HCT116 (cell line): ENCODE results near the gene DENND5B. TPM values are rescaled to one million over a fixed set of nuclear protein-coding genes. Genes with fewer than 3 reads are reported as not detected.

Experiments
- ATAC-seq: fragments of 200-7000 bp; cut with Tn5 transposase; 2 replicates; pipeline ENCODE4 v1.9.1; 2020; ENCODE audit warnings: mild to moderate bottlenecking, moderate library complexity
- BruUV-seq: library from RNA; stranded (reverse); fragments of 400-500 nt; replicated peaks from 2 replicates; lab custom pipeline; 2021; lab: Mats Ljungman, UMichigan
- CTCF ChIA-PET: fragments of 300-600 bp; sonication (Branson Sonifier 250); formaldehyde crosslinking; loops from one replicate; lab custom pipeline; 2021; ENCODE audit warnings: antibody characterized with exemption; lab: Charles Lee
- POLR2A ChIA-PET: fragments of 300-600, 350-600 bp; sonication (Branson Sonifier 250); formaldehyde crosslinking; loops from one replicate; lab custom pipeline; 2021; ENCODE audit warnings: antibody characterized with exemption; lab: Charles Lee
- RAD21 ChIA-PET, 2 experiments: fragments of 300-600 bp; sonication (Branson Sonifier 250); formaldehyde crosslinking; loops; one replicate each; lab custom pipeline; 2023; ENCODE audit warnings: low total read pairs in 2 of 2; ENCODE audit not compliant: uncharacterized antibody in 2 of 2, unreplicated experiment in 2 of 2, low non-redundant PET in 1 of 2; lab: Charles Lee
- DNase-seq: peaks from one replicate; pipeline ENCODE4 v3.0.0-alpha.2; 2010; ENCODE audit warnings: low read depth, low spot score
- H2AFZ ChIP-seq: fragments of 200-600 bp; shearing (Covaris generic), sonication (generic); 2 replicates; pipeline ENCODE4 v1.6.1; 2017; ENCODE audit warnings: low read depth, mixed run types, mixed read lengths, antibody characterized with exemption, low read length; ENCODE audit not compliant: poor library complexity, severe bottlenecking
- H3K27ac ChIP-seq: 2 replicates; pipeline ENCODE4 v1.5.1; 2012; ENCODE audit warnings: low read depth, low read length
- H3K27me3 ChIP-seq: fragments of 200-600 bp; sonication (generic); 2 replicates; pipeline ENCODE4 v1.6.1; 2016; ENCODE audit warnings: mixed run types, low read length, mixed read lengths; ENCODE audit not compliant: insufficient read depth
- H3K36me3 ChIP-seq, 2 experiments: fragments of 200-500 bp in 1 of 2; fragments of 200-600 bp in 1 of 2; sonication (Bioruptor generic) in 1 of 2; sonication (generic) in 1 of 2; 2 replicates each; pipeline versions ENCODE4 v1.5.1 to v1.6.1; 2014 to 2016; ENCODE audit warnings: low read length in 2 of 2, inconsistent platforms in 1 of 2, mixed read lengths in 1 of 2, mixed run types in 1 of 2; ENCODE audit not compliant: insufficient read depth in 2 of 2, control insufficient read depth in 1 of 2
- H3K4me1 ChIP-seq, 2 experiments: fragments of 200-600 bp in 1 of 2; sonication (generic) in 1 of 2; 2 replicates each; pipeline versions ENCODE4 v1.5.1 to v1.6.1; 2012 to 2017; ENCODE audit warnings: low read length in 2 of 2, inconsistent platforms in 1 of 2, mild to moderate bottlenecking in 1 of 2, mixed read lengths in 1 of 2, mixed run types in 1 of 2, moderate library complexity in 1 of 2; ENCODE audit not compliant: insufficient read depth in 2 of 2, control insufficient read depth in 1 of 2
- H3K4me2 ChIP-seq: fragments of 200-600 bp; sonication (generic); 2 replicates; pipeline ENCODE4 v1.6.1; 2017; ENCODE audit warnings: mixed run types, low read length, mixed read lengths
- H3K4me3 ChIP-seq, 2 experiments: fragments of 200-600 bp in 1 of 2; sonication (generic) in 1 of 2; replicated peaks in 1 of 2; 2 replicates each; pipeline ENCODE4 v1.5.1; 2011 to 2016; ENCODE audit warnings: low read length in 2 of 2, control low read depth in 1 of 2, low read depth in 1 of 2, mild to moderate bottlenecking in 1 of 2, mixed read lengths in 1 of 2, mixed run types in 1 of 2
- H3K79me2 ChIP-seq: fragments of 200-600 bp; sonication (generic); 2 replicates; pipeline ENCODE4 v1.6.1; 2017; ENCODE audit warnings: mild to moderate bottlenecking, mixed run types, low read length, moderate library complexity, mixed read lengths; ENCODE audit not compliant: insufficient read depth
- H3K9ac ChIP-seq: fragments of 200-600 bp; sonication (generic); 2 replicates; pipeline ENCODE4 v1.6.1; 2016; ENCODE audit warnings: low read length, mixed read lengths
- H3K9me2 ChIP-seq: fragments of 200-600 bp; sonication (generic), shearing (Covaris generic); 2 replicates; pipeline ENCODE4 v1.6.1; 2017; ENCODE audit warnings: mixed run types, mild to moderate bottlenecking, moderate library complexity; ENCODE audit not compliant: insufficient read depth
- H3K9me3 ChIP-seq, 2 experiments: fragments of 200-500 bp in 1 of 2; fragments of 200-600 bp in 1 of 2; sonication (Bioruptor generic) in 1 of 2; sonication (generic) in 1 of 2; 2 replicates each; pipeline ENCODE4 v1.6.1; 2014 to 2017; ENCODE audit warnings: low read length in 2 of 2, mixed read lengths in 2 of 2, inconsistent platforms in 1 of 2, low read depth in 1 of 2, mild to moderate bottlenecking in 1 of 2, mixed run types in 1 of 2, moderate library complexity in 1 of 2; ENCODE audit not compliant: control insufficient read depth in 1 of 2, insufficient read depth in 1 of 2
- H4K20me1 ChIP-seq: fragments of 200-600 bp; sonication (generic), shearing (Covaris generic); 2 replicates; pipeline ENCODE4 v1.6.1; 2017; ENCODE audit warnings: mixed run types, mild to moderate bottlenecking, moderate library complexity; ENCODE audit not compliant: insufficient read depth
- CBX3 ChIP-seq: IDR thresholded peaks from 2 replicates; pipeline ENCODE4 v1.6.1; 2012; ENCODE audit warnings: low read depth
- CTCF ChIP-seq, 3 experiments: fragments of 200-600 bp in 1 of 3; sonication (generic) in 1 of 3; IDR thresholded peaks in 2 of 3; conservative IDR thresholded peaks in 1 of 3; 2 replicates each; pipeline ENCODE4 v1.5.1; 2012 to 2017; ENCODE audit warnings: low read depth in 2 of 3, low read length in 2 of 3, antibody characterized with exemption in 1 of 3, borderline replicate concordance in 1 of 3, control low read depth in 1 of 3, mild to moderate bottlenecking in 1 of 3, mixed read lengths in 1 of 3, mixed run types in 1 of 3, moderate library complexity in 1 of 3; ENCODE audit not compliant: insufficient read depth in 1 of 3
- ELF1 ChIP-seq: IDR thresholded peaks from 2 replicates; pipeline ENCODE4 v1.6.1; 2012; ENCODE audit warnings: low read depth, borderline replicate concordance
- EZH2 ChIP-seq: fragments of 200-600 bp; sonication (generic); IDR thresholded peaks from 2 replicates; pipeline ENCODE4 v1.6.1; 2017; ENCODE audit warnings: antibody characterized with exemption, mixed run types
- MAX ChIP-seq: IDR thresholded peaks from 2 replicates; pipeline ENCODE4 v1.6.1; 2012
- POLR2A ChIP-seq: IDR thresholded peaks from 2 replicates; pipeline ENCODE4 v1.7.0; 2011; ENCODE audit warnings: borderline replicate concordance; ENCODE audit not compliant: insufficient read depth, insufficient read length; ENCODE audit errors: extremely low read depth
- POLR2AphosphoS5 ChIP-seq: IDR thresholded peaks from 2 replicates; pipeline ENCODE4 v1.6.1; 2011; ENCODE audit warnings: mild to moderate bottlenecking, low read depth, low read length, moderate library complexity
- RAD21 ChIP-seq: IDR thresholded peaks from 2 replicates; pipeline ENCODE4 v1.6.1; 2012; ENCODE audit warnings: low read depth, mild to moderate bottlenecking
- REST ChIP-seq: IDR thresholded peaks from 2 replicates; pipeline ENCODE4 v1.6.1; 2012; ENCODE audit warnings: low read depth
- SP1 ChIP-seq: IDR thresholded peaks from 2 replicates; pipeline ENCODE4 v1.6.1; 2012; ENCODE audit warnings: low read depth
- TCF7L2 ChIP-seq: IDR thresholded peaks from 2 replicates; pipeline ENCODE4 v1.7.0; 2011; ENCODE audit warnings: borderline replicate concordance, inconsistent platforms; ENCODE audit not compliant: insufficient read depth, insufficient read length; ENCODE audit errors: extremely low read depth
- ZBTB33 ChIP-seq: IDR thresholded peaks from 2 replicates; pipeline ENCODE4 v1.6.1; 2011; ENCODE audit warnings: mild to moderate bottlenecking, low read length, moderate library complexity; ENCODE audit not compliant: insufficient replicate concordance; ENCODE audit errors: extremely low read depth
- ZFX ChIP-seq: fragments of 450-650 bp; IDR thresholded peaks from 2 replicates; pipeline ENCODE4 v1.6.1; 2017
- ZNF274 ChIP-seq: fragments of 200-500 bp; sonication (Bioruptor generic); IDR thresholded peaks from 2 replicates; pipeline ENCODE4 v1.6.1; 2014; ENCODE audit warnings: mild to moderate bottlenecking, low read depth, low read length, inconsistent platforms
- intact Hi-C: fragments of 100-400 bp; cut with micrococcal nuclease; formaldehyde crosslinking; loops from 2 replicates; pipeline ENCODE4 v1.10.0; 2022
- total RNA-seq: library from RNA; stranded (reverse); gene quantifications from one replicate; pipeline ENCODE4 v1.2.1, GENCODE V29; 2021; ENCODE audit not compliant: unreplicated experiment

DENND5B gene
- total RNA-seq, 1 experiment from 2014 or later: 19.2 TPM

DNA sequence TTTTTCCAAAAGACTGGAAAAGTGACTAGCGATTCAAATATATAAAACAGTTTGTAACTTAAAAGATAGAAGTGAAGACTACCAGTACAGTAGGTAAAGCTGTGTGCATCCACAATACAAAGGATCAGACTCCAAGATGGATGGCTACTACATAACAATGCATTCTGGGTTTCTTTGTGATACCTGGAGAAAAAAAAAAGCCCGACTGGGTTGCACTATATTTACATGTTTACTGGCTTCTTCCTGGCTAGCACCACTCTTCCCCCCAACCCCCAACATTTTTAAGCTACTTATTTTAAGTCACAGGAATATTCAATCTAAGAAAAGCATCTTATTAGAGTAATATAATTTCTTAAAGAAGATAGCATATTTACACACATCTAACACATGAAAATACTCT is 203.9 kb downstream of the DENND5B start:
- no peaks in the 10 kb centered on the region for H4K20me1 ChIP-seq
- H3K9me2 ChIP-seq: no peaks in the 10 kb centered on the region
- ChIA-PET POLR2A (no interaction called here), CTCF (no interaction called here), RAD21 (no interaction called here)
- no peak overlapping the region for H3K27ac ChIP-seq
- BruUV-seq: no TSS peak
- no peak overlapping the region for H3K4me2 ChIP-seq
- TF ChIP-seq ZFX (no peak), POLR2AphosphoS5 (no peak), SP1 (no peak), ZNF274 (no peak), RAD21 (no peak), REST (no peak), EZH2 (no peak)
- H3K4me1 ChIP-seq: no peaks in the 10 kb centered on the region
- no peak overlapping the region for H3K9ac ChIP-seq
- H2AFZ ChIP-seq: no peak overlapping the region
- no peak for ATAC-seq
- no peaks in the 10 kb centered on the region for H3K79me2 ChIP-seq
- H3K36me3 ChIP-seq: peaks cover 0 to 17% of the 10 kb centered on the region in 2 experiments; a peak in 2 of 4 replicates
- intact Hi-C loops: no loop called here
- H3K4me3 ChIP-seq: no peak overlapping the region
- H3K27me3 ChIP-seq: no peaks in the 10 kb centered on the region
- DNase-seq: no peak
- H3K9me3 ChIP-seq: no peaks in the 10 kb centered on the region

- Histone ChIP-seq H4K20me1 (no peaks in the 10 kb centered on the region), H3K79me2 (no peaks in the 10 kb centered on the region), H3K9ac (no peak overlapping the region), H3K9me3 (no peaks in the 10 kb centered on the region), H2AFZ (no peak overlapping the region), H3K4me2 (no peak overlapping the region), H3K4me1 (no peaks in the 10 kb centered on the region), H3K27ac (no peak overlapping the region), H3K4me3 (no peak overlapping the region), H3K27me3 (no peaks in the 10 kb centered on the region), H3K9me2 (no peaks in the 10 kb centered on the region), H3K36me3 (peaks cover 0 to 17% of the 10 kb centered on the region in 2 experiments; a peak in 2 of 4 replicates)
- POLR2A ChIA-PET: no interaction called here
- no peak for ATAC-seq
- intact Hi-C loops: no loop called here
- BruUV-seq: TSS peak; percentile 18
- no peak for DNase-seq
- RAD21 ChIA-PET: no interaction called here
- CTCF ChIA-PET: no interaction called here
- TF ChIP-seq MAX (no peak), TCF7L2 (no peak), CBX3 (no peak), POLR2A (no peak), CTCF (IDR thresholded peaks at IDR 0.05 in 2 of 3, conservative IDR thresholded peaks at IDR 0.05 in 1 of 3; ENCODE audit: borderline replicate concordance in 1 of 3, insufficient read depth in 1 of 3, low read depth in 2 of 3, low read length in 2 of 3) (no peak), ELF1 (no peak), ZBTB33 (no peak)
Observed at GRCh38 chr12:31386364-31386777, 204.6 kb downstream of the DENND5B start.
